HepG2 (cell line): Measurements from ENCODE around the gene EPN2. TPM values are rescaled to one million over a fixed set of nuclear protein-coding genes. Genes with fewer than 3 reads are reported as not detected.
A peak's percentile ranks its signal among the peaks of the same experiment; 100 is the strongest.

Experiments used
- DNMT1 ChIP-seq: sonication (generic); formaldehyde crosslinking; IDR thresholded peaks from 2 replicates; pipeline ENCODE4 v1.5.1; 2020; ENCODE audit warnings: mild to moderate bottlenecking, missing genetic modification reagents
- DR1 ChIP-seq: sonication (generic); formaldehyde crosslinking; IDR thresholded peaks from 2 replicates; pipeline ENCODE4 v1.8.0; 2021; ENCODE audit warnings: mild to moderate bottlenecking, missing genetic modification reagents, inconsistent platforms
- EHMT2 ChIP-seq: fragments of 200-600 bp; sonication (generic); IDR thresholded peaks from 2 replicates; pipeline ENCODE4 v1.7.0; 2017; ENCODE audit warnings: antibody characterized with exemption, low read depth, low read length, borderline replicate concordance
- ETV5 ChIP-seq: IDR thresholded peaks from 2 replicates; pipeline ENCODE4 v1.6.1; 2018; ENCODE audit warnings: missing biosample characterization, missing genetic modification reagents, inconsistent platforms, borderline replicate concordance
- FOSL2 ChIP-seq: sonication (generic); formaldehyde crosslinking; IDR thresholded peaks from 2 replicates; pipeline ENCODE4 v1.4.0; 2020; ENCODE audit warnings: missing genetic modification reagents
- FOXA3 ChIP-seq: IDR thresholded peaks from 2 replicates; pipeline ENCODE4 v1.6.1; 2016; ENCODE audit warnings: missing genetic modification reagents, missing compliant biosample characterization
- HOXA3 ChIP-seq: sonication (generic); formaldehyde crosslinking; IDR thresholded peaks from 2 replicates; pipeline ENCODE4 v1.5.0; 2020; ENCODE audit warnings: missing genetic modification reagents
- KDM1A ChIP-seq: IDR thresholded peaks from 2 replicates; pipeline ENCODE4 v1.6.1; 2016; ENCODE audit warnings: missing compliant biosample characterization
- MTA3 ChIP-seq: sonication (generic); formaldehyde crosslinking; IDR thresholded peaks from 2 replicates; pipeline ENCODE4 v1.4.0; 2020; ENCODE audit warnings: missing genetic modification reagents
- NAIF1 ChIP-seq: sonication (generic); formaldehyde crosslinking; IDR thresholded peaks from 2 replicates; pipeline ENCODE4 v1.5.0; 2020; ENCODE audit warnings: mild to moderate bottlenecking, missing genetic modification reagents, borderline replicate concordance
- NRL ChIP-seq: sonication (generic); formaldehyde crosslinking; IDR thresholded peaks from 2 replicates; pipeline ENCODE4 v1.5.0; 2020; ENCODE audit warnings: missing genetic modification reagents, mild to moderate bottlenecking, moderate library complexity, borderline replicate concordance
- RARA ChIP-seq: IDR thresholded peaks from 2 replicates; pipeline ENCODE4 v1.6.1; 2016; ENCODE audit warnings: missing genetic modification reagents, missing compliant biosample characterization
- RCOR2 ChIP-seq: IDR thresholded peaks from 2 replicates; pipeline ENCODE4 v1.6.1; 2016; ENCODE audit warnings: missing biosample characterization, missing genetic modification reagents
- XRCC5 ChIP-seq: fragments of 200-400 bp; formaldehyde crosslinking; optimal IDR thresholded peaks from 2 replicates; pipeline ENCODE3; 2017; ENCODE audit warnings: mild to moderate bottlenecking, low read length
- ZFY ChIP-seq: sonication (generic); formaldehyde crosslinking; IDR thresholded peaks from 2 replicates; pipeline ENCODE4 v1.4.0; 2020; ENCODE audit warnings: missing genetic modification reagents
- ZKSCAN1 ChIP-seq: fragments of 150-350 bp; IDR thresholded peaks from 2 replicates; pipeline ENCODE4 v1.6.1; 2014; ENCODE audit warnings: low read length
- ZMYM3 ChIP-seq: sonication (generic); formaldehyde crosslinking; IDR thresholded peaks from 2 replicates; pipeline ENCODE4 v1.5.1; 2020; ENCODE audit warnings: mild to moderate bottlenecking, missing genetic modification reagents
- ZNF235 ChIP-seq: sonication (generic); formaldehyde crosslinking; IDR thresholded peaks from 2 replicates; pipeline ENCODE4 v1.8.1; 2023; ENCODE audit warnings: mild to moderate bottlenecking, missing genetic modification reagents, borderline replicate concordance
- ZNF335 ChIP-seq: sonication (generic); formaldehyde crosslinking; IDR thresholded peaks from 2 replicates; pipeline ENCODE4 v1.4.0; 2020; ENCODE audit warnings: missing genetic modification reagents
- ZNF619 ChIP-seq: sonication (generic); formaldehyde crosslinking; IDR thresholded peaks from 2 replicates; pipeline ENCODE4 v1.4.0; 2020; ENCODE audit warnings: mild to moderate bottlenecking, missing genetic modification reagents
- ZSCAN25 ChIP-seq: sonication (generic); formaldehyde crosslinking; IDR thresholded peaks from 2 replicates; pipeline ENCODE4 v1.8.0; 2022; ENCODE audit warnings: mild to moderate bottlenecking, missing genetic modification reagents
- polyA plus RNA-seq, 8 experiments: library from polyadenylated mRNA; depleted of rRNA in 3 of 8; stranded (reverse) in 7 of 8; unstranded in 1 of 8; fragments of >200 nt; fragmentation: Illumina TruSeq in 4 of 8; extraction: Trizol in 4 of 8; gene quantifications; 2 replicates each; pipeline versions ENCODE4 v1.2.1 to v1.2.3, GENCODE V29; 2011 to 2016; ENCODE audit warnings: low read depth in 4 of 8, missing spikeins in 1 of 8, mixed read lengths in 1 of 8; ENCODE audit not compliant: insufficient read depth in 1 of 8
- total RNA-seq, 5 experiments: library from RNA; depleted of rRNA; stranded (reverse); fragments of >200 nt; fragmentation: Illumina TruSeq; extraction: Trizol; gene quantifications; 2 replicates each; pipeline ENCODE4 v1.2.3, GENCODE V29; 2016; ENCODE audit warnings: low read depth in 1 of 5
- TF ChIP-seq, protein P1 (sequence below): sonication (generic); formaldehyde crosslinking; IDR thresholded peaks from 2 replicates; pipeline ENCODE4 v1.4.0; 2020; ENCODE audit warnings: missing genetic modification reagents
- TF ChIP-seq, protein P2 (sequence below): sonication (generic); formaldehyde crosslinking; IDR thresholded peaks from 2 replicates; pipeline ENCODE4 v1.5.1; 2020; ENCODE audit warnings: mild to moderate bottlenecking, missing genetic modification reagents, moderate library complexity
- TF ChIP-seq, protein P3 (sequence below): IDR thresholded peaks from 2 replicates; pipeline ENCODE4 v1.6.1; 2012; ENCODE audit warnings: inconsistent platforms

The EPN2 gene
- total and polyA plus RNA-seq, 2 of the 13 experiments (the other 11 are each of a cell fraction or from before 2014, with no cell fraction given), result 7.8 to 19.2 TPM

DNA sequence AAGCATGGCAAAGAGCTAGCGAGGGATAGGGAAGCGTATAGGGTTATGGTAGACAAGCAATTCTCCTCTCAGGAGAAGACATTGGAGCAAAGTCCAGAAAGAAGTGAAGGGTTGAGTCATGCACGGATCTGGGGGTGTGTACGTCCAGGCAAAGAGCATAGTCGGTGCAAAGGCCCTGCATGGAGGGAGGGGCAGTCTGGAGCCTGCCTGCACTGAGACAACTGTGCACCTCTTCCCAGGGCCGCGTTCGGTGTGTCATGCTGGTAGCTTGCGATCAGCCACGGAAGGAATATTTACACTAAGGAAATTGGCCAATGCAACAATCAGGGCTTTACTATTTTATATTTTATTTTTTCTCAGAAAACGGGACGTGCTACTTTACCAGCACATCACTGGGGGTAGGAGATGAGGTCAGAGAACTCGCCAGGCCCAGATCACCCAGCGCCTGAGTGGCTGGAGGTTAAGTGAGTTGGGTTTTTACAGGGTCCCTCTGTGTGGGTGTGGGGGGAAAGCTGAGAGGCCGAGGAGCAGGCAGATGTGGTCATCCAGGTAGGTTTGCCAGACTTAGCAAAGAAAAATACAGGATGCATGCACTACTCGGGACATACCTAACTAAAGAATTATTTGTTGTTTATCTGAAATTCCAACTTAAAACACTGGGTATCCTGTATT, 132.1 kb downstream of the EPN2 start (continued):
- no peak for TF ChIP-seq ZNF619 (CRISPR knock-in tag)
- TF ChIP-seq RARA (CRISPR knock-in tag), result peak; percentile 33; the same call in 1 of the 2 replicates
- peak; percentile 89 for TF ChIP-seq ZMYM3
- TF ChIP-seq, protein P1, sequence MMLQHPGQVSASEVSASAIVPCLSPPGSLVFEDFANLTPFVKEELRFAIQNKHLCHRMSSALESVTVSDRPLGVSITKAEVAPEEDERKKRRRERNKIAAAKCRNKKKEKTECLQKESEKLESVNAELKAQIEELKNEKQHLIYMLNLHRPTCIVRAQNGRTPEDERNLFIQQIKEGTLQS (CRISPR knock-in tag), result peak; percentile 79
- TF ChIP-seq ZNF335 (CRISPR knock-in tag), result 0 out of 2 replicates have a peak, but pooled peaks have one; percentile 63
- TF ChIP-seq ZKSCAN1, result peak; percentile 57; the same call in 1 of the 2 replicates
- TF ChIP-seq DR1 (CRISPR knock-in tag), result no peak
- no peak for TF ChIP-seq ZNF235 (CRISPR knock-in tag)
- TF ChIP-seq XRCC5, result no peak
- no peak for TF ChIP-seq NRL
- TF ChIP-seq, protein P2, sequence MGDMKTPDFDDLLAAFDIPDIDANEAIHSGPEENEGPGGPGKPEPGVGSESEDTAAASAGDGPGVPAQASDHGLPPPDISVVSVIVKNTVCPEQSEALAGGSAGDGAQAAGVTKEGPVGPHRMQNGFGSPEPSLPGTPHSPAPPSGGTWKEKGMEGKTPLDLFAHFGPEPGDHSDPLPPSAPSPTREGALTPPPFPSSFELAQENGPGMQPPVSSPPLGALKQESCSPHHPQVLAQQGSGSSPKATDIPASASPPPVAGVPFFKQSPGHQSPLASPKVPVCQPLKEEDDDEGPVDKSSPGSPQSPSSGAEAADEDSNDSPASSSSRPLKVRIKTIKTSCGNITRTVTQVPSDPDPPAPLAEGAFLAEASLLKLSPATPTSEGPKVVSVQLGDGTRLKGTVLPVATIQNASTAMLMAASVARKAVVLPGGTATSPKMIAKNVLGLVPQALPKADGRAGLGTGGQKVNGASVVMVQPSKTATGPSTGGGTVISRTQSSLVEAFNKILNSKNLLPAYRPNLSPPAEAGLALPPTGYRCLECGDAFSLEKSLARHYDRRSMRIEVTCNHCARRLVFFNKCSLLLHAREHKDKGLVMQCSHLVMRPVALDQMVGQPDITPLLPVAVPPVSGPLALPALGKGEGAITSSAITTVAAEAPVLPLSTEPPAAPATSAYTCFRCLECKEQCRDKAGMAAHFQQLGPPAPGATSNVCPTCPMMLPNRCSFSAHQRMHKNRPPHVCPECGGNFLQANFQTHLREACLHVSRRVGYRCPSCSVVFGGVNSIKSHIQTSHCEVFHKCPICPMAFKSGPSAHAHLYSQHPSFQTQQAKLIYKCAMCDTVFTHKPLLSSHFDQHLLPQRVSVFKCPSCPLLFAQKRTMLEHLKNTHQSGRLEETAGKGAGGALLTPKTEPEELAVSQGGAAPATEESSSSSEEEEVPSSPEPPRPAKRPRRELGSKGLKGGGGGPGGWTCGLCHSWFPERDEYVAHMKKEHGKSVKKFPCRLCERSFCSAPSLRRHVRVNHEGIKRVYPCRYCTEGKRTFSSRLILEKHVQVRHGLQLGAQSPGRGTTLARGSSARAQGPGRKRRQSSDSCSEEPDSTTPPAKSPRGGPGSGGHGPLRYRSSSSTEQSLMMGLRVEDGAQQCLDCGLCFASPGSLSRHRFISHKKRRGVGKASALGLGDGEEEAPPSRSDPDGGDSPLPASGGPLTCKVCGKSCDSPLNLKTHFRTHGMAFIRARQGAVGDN (CRISPR knock-in tag), result 0 out of 2 replicates have a peak, but pooled peaks have one; percentile 19
- peak; percentile 67; the same call in 1 of the 2 replicates for TF ChIP-seq DNMT1 (CRISPR knock-in tag)
- TF ChIP-seq ZSCAN25 (CRISPR knock-in tag), result peak; percentile 76
- peak; percentile 90 for TF ChIP-seq FOSL2 (CRISPR knock-in tag)
- peak; percentile 45; the same call in 1 of the 2 replicates for TF ChIP-seq FOXA3
- TF ChIP-seq ZFY (CRISPR knock-in tag), result peak; percentile 20; the same call in 1 of the 2 replicates
- TF ChIP-seq EHMT2, result no peak
- peak; percentile 72 for TF ChIP-seq KDM1A (CRISPR knock-in tag)
- no peak for TF ChIP-seq ETV5 (CRISPR knock-in tag)
- peak; percentile 54; the same call in 1 of the 2 replicates for TF ChIP-seq HOXA3 (CRISPR knock-in tag)
- TF ChIP-seq NAIF1 (CRISPR knock-in tag), result no peak
- TF ChIP-seq MTA3 (CRISPR knock-in tag), result no peak
- TF ChIP-seq RCOR2 (CRISPR knock-in tag), result peak; percentile 59; the same call in 1 of the 2 replicates
- TF ChIP-seq, protein P3, sequence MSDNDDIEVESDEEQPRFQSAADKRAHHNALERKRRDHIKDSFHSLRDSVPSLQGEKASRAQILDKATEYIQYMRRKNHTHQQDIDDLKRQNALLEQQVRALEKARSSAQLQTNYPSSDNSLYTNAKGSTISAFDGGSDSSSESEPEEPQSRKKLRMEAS, result peak; percentile 10; the same call in 1 of the 2 replicates
